Measurements from ENCODE around the gene R3HCC1L. TPM values are rescaled to one million over a fixed set of nuclear protein-coding genes. Genes with fewer than 3 reads are reported as not detected.

R3HCC1L gene
- polyA plus RNA-seq, 2 of the 4 experiments (the other 2 are of a cell fraction): 11.0 to 15.2 TPM

GRCh38 chr10:98285416-98285815, 151.0 kb downstream of the R3HCC1L start:
- WGBS (ENCODE audit: missing lambda C conversion rate): 20% methylated on average over 2 of the region's 2 CpGs
- ChIA-PET POLR2A (no interaction called here), CTCF (interaction anchor here (0.7 to 2.3 kb wide), 4 partner anchors 12 to 114 kb away, joined by 3 to 12 read pairs (median 6); no protein-coding TSS in a partner anchor)
- no peak for FAIRE-seq
- TF ChIP-seq ELK1 (IDR thresholded peaks at IDR 0.05; ENCODE audit: low read depth, low read length): no peak
- TF ChIP-seq NR3C1 (IDR thresholded peaks at IDR 0.05): no peak
- no peak for TF ChIP-seq NPAS2 (CRISPR knock-in tag; IDR thresholded peaks at IDR 0.05; ENCODE audit: borderline replicate concordance)
- no peak for DNase-seq (ENCODE audit: low read depth in 1 of 2, low spot score in 1 of 2)
- ATAC-seq: no peak
- H3K4me1 ChIP-seq: no peaks in the 10 kb centered on the region
- H3K4me3 ChIP-seq: no peak overlapping the region
- H3K4me2 ChIP-seq: no peak overlapping the region
- no peak overlapping the region for H3K27ac ChIP-seq
- H3K9me3 ChIP-seq: no peaks in the 10 kb centered on the region

GRCh38 chr10:98286419-98286818, 152.0 kb downstream of the R3HCC1L start:
- FAIRE-seq (no peak), DNase-seq (ENCODE audit: low read depth in 1 of 2, low spot score in 1 of 2) (no peak), ATAC-seq (no peak)
- H3K27ac ChIP-seq: no peak overlapping the region
- H3K4me2 ChIP-seq: no peak overlapping the region
- TF ChIP-seq KDM5A (IDR thresholded peaks at IDR 0.05) (no peak), RFX5 (IDR thresholded peaks at IDR 0.05) (no peak), MAZ (IDR thresholded peaks at IDR 0.05; ENCODE audit: borderline replicate concordance, low read depth, low read length) (no peak)
- no peaks in the 10 kb centered on the region for H3K4me1 ChIP-seq
- CTCF ChIA-PET: interaction anchor here (0.6 to 1.4 kb wide), 5 partner anchors 13 to 1467 kb away, joined by 3 to 6 read pairs (median 5); no protein-coding TSS in a partner anchor
- no peak overlapping the region for H3K4me3 ChIP-seq
- POLR2A ChIA-PET: no interaction called here
- 60% methylated on average over 12 of the region's 12 CpGs for WGBS (ENCODE audit: missing lambda C conversion rate)
- no peaks in the 10 kb centered on the region for H3K9me3 ChIP-seq

- H3K27ac ChIP-seq: no peak overlapping the region
- no peak for FAIRE-seq
- WGBS (ENCODE audit: missing lambda C conversion rate): 76% methylated on average over 5 of the region's 5 CpGs
- no peak for ATAC-seq
- DNase-seq (ENCODE audit: low read depth in 1 of 2, low spot score in 1 of 2): no peak
- H3K9me3 ChIP-seq: no peaks in the 10 kb centered on the region
- CTCF ChIA-PET: interaction anchor here (1.3 to 3.1 kb wide), 3 partner anchors 18 to 117 kb away, joined by 3 to 12 read pairs (median 4); no protein-coding TSS in a partner anchor
- H3K4me3 ChIP-seq: no peak overlapping the region
- POLR2A ChIA-PET: no interaction called here
- no peak overlapping the region for H3K4me2 ChIP-seq
- TF ChIP-seq CEBPB (IDR thresholded peaks at IDR 0.05) (no peak), ZC3H11A (IDR thresholded peaks at IDR 0.05) (no peak), BCL3 (IDR thresholded peaks at IDR 0.05) (no peak), RFX5 (IDR thresholded peaks at IDR 0.05) (no peak), ESRRA (IDR thresholded peaks at IDR 0.05; ENCODE audit: borderline replicate concordance, low read length) (no peak), MAZ (IDR thresholded peaks at IDR 0.05; ENCODE audit: borderline replicate concordance, low read depth, low read length) (no peak), NR3C1 (IDR thresholded peaks at IDR 0.05) (no peak), RARB (CRISPR knock-in tag; IDR thresholded peaks at IDR 0.05) (no peak), HOXA7 (CRISPR knock-in tag; IDR thresholded peaks at IDR 0.05) (no peak), RNF2 (IDR thresholded peaks at IDR 0.05; ENCODE audit: borderline replicate concordance, low read depth) (no peak), EHMT2 (IDR thresholded peaks at IDR 0.05; ENCODE audit: low read depth) (no peak), CTCF (IDR thresholded peaks at IDR 0.05) (no peak), HOXB13 (CRISPR knock-in tag; IDR thresholded peaks at IDR 0.05; ENCODE audit: low read depth) (no peak), HES2 (IDR thresholded peaks at IDR 0.05) (no peak), PHF8 (IDR thresholded peaks at IDR 0.05; ENCODE audit: borderline replicate concordance, low read depth) (no peak)
- no peaks in the 10 kb centered on the region for H3K4me1 ChIP-seq
Measured at GRCh38 chr10:98287321-98287720, 152.9 kb downstream of the R3HCC1L start.
